CD14-positive monocyte (primary cell): ENCODE measurements around the gene RABEPK. TPM values are rescaled to one million over a fixed set of nuclear protein-coding genes. Genes with fewer than 3 reads are reported as not detected.

Source experiments
- DNase-seq, 3 donors: peaks; one replicate each; pipeline ENCODE4 v3.0.0-alpha.2; 2011 to 2022
- H2AFZ ChIP-seq: 2 replicates; pipeline ENCODE4 v1.6.0; 2012; ENCODE audit warnings: mild to moderate bottlenecking, low read depth, low read length, inconsistent platforms; ENCODE audit not compliant: insufficient read depth, poor library complexity, severe bottlenecking
- H3K27ac ChIP-seq, 2 donors: 1 replicate in 1 of 2; 2 replicates in 1 of 2; pipeline ENCODE4 v1.5.1; 2012 to 2013; ENCODE audit warnings: low read length in 2 of 2, control low read depth in 1 of 2, inconsistent platforms in 1 of 2, low read depth in 1 of 2, mild to moderate bottlenecking in 1 of 2
- H3K27me3 ChIP-seq, 2 donors: one replicate each; pipeline versions ENCODE4 v1.6.0 to v1.6.1; 2011 to 2013; ENCODE audit warnings: low read length in 2 of 2; ENCODE audit not compliant: control insufficient read depth in 2 of 2, insufficient read depth in 2 of 2
- H3K36me3 ChIP-seq, 2 donors: replicated peaks in 1 of 2; 1 replicate in 1 of 2; 2 replicates in 1 of 2; pipeline versions ENCODE4 v1.5.1 to v1.6.1; 2012 to 2013; ENCODE audit warnings: low read length in 2 of 2, control low read depth in 1 of 2, inconsistent platforms in 1 of 2, mild to moderate bottlenecking in 1 of 2; ENCODE audit not compliant: insufficient read depth in 2 of 2, control insufficient read depth in 1 of 2
- H3K4me1 ChIP-seq, 2 donors: 1 replicate in 1 of 2; 2 replicates in 1 of 2; pipeline versions ENCODE4 v1.5.1 to v1.6.1; 2012 to 2013; ENCODE audit warnings: low read length in 2 of 2, control low read depth in 1 of 2, inconsistent platforms in 1 of 2, mild to moderate bottlenecking in 1 of 2, moderate library complexity in 1 of 2; ENCODE audit not compliant: insufficient read depth in 2 of 2, control insufficient read depth in 1 of 2
- H3K4me2 ChIP-seq: replicated peaks from 2 replicates; pipeline ENCODE3; 2012; ENCODE audit warnings: low read length, moderate library complexity, mild to moderate bottlenecking; ENCODE audit not compliant: poor library complexity, severe bottlenecking; ENCODE audit errors: extremely low read depth
- H3K4me3 ChIP-seq, 3 experiments: fragments of 200-600 bp in 1 of 3; sonication (generic) in 1 of 3; replicated peaks in 1 of 3; 1 replicate in 2 of 3; 2 replicates in 1 of 3; pipeline ENCODE4 v1.5.1; 2011 to 2013; ENCODE audit warnings: low read length in 3 of 3, mild to moderate bottlenecking in 3 of 3, control low read depth in 2 of 3, low read depth in 2 of 3, inconsistent platforms in 1 of 3, moderate library complexity in 1 of 3
- H3K79me2 ChIP-seq: 2 replicates; pipeline ENCODE4 v1.6.0; 2012; ENCODE audit warnings: mild to moderate bottlenecking, control low read depth, inconsistent platforms, low read length, moderate library complexity; ENCODE audit not compliant: insufficient read depth
- H3K9ac ChIP-seq: 2 replicates; pipeline ENCODE4 v1.6.0; 2017; ENCODE audit warnings: low read length, mild to moderate bottlenecking; ENCODE audit not compliant: insufficient read depth, poor library complexity, severe bottlenecking
- H3K9me3 ChIP-seq, 2 donors: replicated peaks in 1 of 2; 1 replicate in 1 of 2; 2 replicates in 1 of 2; pipeline versions ENCODE4 v1.5.1 to v1.6.1; 2012 to 2013; ENCODE audit warnings: low read length in 2 of 2, control low read depth in 1 of 2; ENCODE audit not compliant: control insufficient read depth in 1 of 2, insufficient read depth in 1 of 2
- H4K20me1 ChIP-seq: 2 replicates; pipeline ENCODE4 v1.6.0; 2012; ENCODE audit warnings: mild to moderate bottlenecking, low read length, control low read depth, moderate library complexity; ENCODE audit not compliant: insufficient read depth
- H3K27ac Mint-ChIP-seq, 7 donors: one replicate each; pipeline ENCODE4 v1.8.0; 2020; ENCODE audit warnings: mild to moderate bottlenecking in 7 of 7, mixed read lengths in 7 of 7, moderate library complexity in 6 of 7, inconsistent platforms in 2 of 7
- H3K27me3 Mint-ChIP-seq, 3 donors: one replicate each; pipeline ENCODE4 v1.8.0; 2021 to 2022; ENCODE audit warnings: low read depth in 3 of 3, mild to moderate bottlenecking in 3 of 3, mixed read lengths in 3 of 3, moderate library complexity in 3 of 3, inconsistent platforms in 1 of 3
- H3K36me3 Mint-ChIP-seq, 2 donors: one replicate each; pipeline ENCODE4 v1.8.0; 2020; ENCODE audit warnings: mixed read lengths in 2 of 2, inconsistent platforms in 1 of 2, mild to moderate bottlenecking in 1 of 2
- H3K4me1 Mint-ChIP-seq: one replicate; pipeline ENCODE4 v1.8.0; 2020; ENCODE audit warnings: mild to moderate bottlenecking, mixed read lengths
- H3K4me3 Mint-ChIP-seq, 2 donors: one replicate each; pipeline ENCODE4 v1.8.0; 2020; ENCODE audit warnings: mild to moderate bottlenecking in 2 of 2, mixed read lengths in 2 of 2, moderate library complexity in 1 of 2
- H3K9me3 Mint-ChIP-seq, 7 donors: one replicate each; pipeline ENCODE4 v1.8.0; 2020 to 2022; ENCODE audit warnings: mixed read lengths in 7 of 7, mild to moderate bottlenecking in 6 of 7, moderate library complexity in 6 of 7, inconsistent platforms in 2 of 7
- WGBS: methylation state at CpG from one replicate; pipeline ENCODE4 v1.1.5; 2013; ENCODE audit warnings: missing lambda C conversion rate; ENCODE audit not compliant: insufficient coverage; 5-methylcytosine and 5-hydroxymethylcytosine counted together
- intact Hi-C, 2 donors: fragments of 100-400 bp; cut with micrococcal nuclease; formaldehyde crosslinking; loops; one replicate each; pipeline versions ENCODE4 v1.15.0 to v1.15.1; 2023
- polyA plus RNA-seq, 3 donors: library from polyadenylated mRNA; depleted of rRNA in 1 of 3; unstranded in 2 of 3; stranded (reverse) in 1 of 3; fragments of 300-500 nt in 2 of 3; fragments of >200 nt in 1 of 3; fragmentation: Illumina TruSeq in 2 of 3; gene quantifications; 1 replicate in 2 of 3; 2 replicates in 1 of 3; pipeline ENCODE4 v1.2.3, GENCODE V29; 2012 to 2021
- TF ChIP-seq, protein P1 (sequence below): fragments of 200-600 bp; IDR thresholded peaks from one replicate; pipeline ENCODE4 v1.8.0; 2022; ENCODE audit warnings: antibody characterized with exemption, mild to moderate bottlenecking

The RABEPK gene
- polyA plus RNA-seq, 3 donors = 9.5 to 18.5 (median 17.5) TPM

DNA sequence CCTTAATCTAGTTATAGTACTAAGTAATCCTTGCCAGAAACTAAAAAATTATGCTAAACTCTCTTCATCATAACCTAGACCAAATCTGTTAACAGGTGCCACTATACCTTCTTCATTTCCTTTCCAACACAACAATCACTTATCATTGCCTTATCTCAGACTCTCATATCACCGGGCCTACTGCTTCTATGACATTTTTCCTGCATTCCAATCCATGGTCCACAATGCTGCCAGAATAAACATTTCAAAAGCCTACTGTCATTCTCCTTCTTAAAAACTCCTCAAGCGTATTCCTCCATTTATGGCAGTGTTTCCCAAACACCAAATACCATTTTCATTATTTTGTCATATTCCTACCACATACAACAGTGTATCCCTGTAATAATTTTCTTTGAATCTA, 17.3 kb upstream of the RABEPK start:
- Histone ChIP-seq H4K20me1 (peaks cover 88% of the 10 kb centered on the region), H3K4me1 (peaks cover 4 to 10% of the 10 kb centered on the region in 2 donors), H3K27me3 (no peaks in the 10 kb centered on the region), H3K79me2 (peaks cover 100% of the 10 kb centered on the region), H3K4me2 (no peak overlapping the region), H3K4me3 (no peak overlapping the region), H3K9ac (no peak overlapping the region), H3K36me3 (peaks cover 0 to 1% of the 10 kb centered on the region in 2 donors), H3K9me3 (no peaks in the 10 kb centered on the region), H3K27ac (no peak overlapping the region), H2AFZ (no peak overlapping the region)
- Mint-ChIP-seq H3K4me1 (peaks cover 19% of the 10 kb centered on the region), H3K27me3 (peaks cover 0 to 2% (median 2%) of the 10 kb centered on the region in 3 donors), H3K27ac (peak overlapping the region in 1 of 7 donors; percentile 2), H3K36me3 (peaks cover 10 to 35% of the 10 kb centered on the region in 2 donors), H3K4me3 (no peak overlapping the region), H3K9me3 (no peaks in the 10 kb centered on the region)
- WGBS = 100% methylated on average over 2 of the region's 2 CpGs
- no peak for DNase-seq
- TF ChIP-seq, protein P1, sequence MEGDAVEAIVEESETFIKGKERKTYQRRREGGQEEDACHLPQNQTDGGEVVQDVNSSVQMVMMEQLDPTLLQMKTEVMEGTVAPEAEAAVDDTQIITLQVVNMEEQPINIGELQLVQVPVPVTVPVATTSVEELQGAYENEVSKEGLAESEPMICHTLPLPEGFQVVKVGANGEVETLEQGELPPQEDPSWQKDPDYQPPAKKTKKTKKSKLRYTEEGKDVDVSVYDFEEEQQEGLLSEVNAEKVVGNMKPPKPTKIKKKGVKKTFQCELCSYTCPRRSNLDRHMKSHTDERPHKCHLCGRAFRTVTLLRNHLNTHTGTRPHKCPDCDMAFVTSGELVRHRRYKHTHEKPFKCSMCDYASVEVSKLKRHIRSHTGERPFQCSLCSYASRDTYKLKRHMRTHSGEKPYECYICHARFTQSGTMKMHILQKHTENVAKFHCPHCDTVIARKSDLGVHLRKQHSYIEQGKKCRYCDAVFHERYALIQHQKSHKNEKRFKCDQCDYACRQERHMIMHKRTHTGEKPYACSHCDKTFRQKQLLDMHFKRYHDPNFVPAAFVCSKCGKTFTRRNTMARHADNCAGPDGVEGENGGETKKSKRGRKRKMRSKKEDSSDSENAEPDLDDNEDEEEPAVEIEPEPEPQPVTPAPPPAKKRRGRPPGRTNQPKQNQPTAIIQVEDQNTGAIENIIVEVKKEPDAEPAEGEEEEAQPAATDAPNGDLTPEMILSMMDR = no peak
- intact Hi-C loops = no loop called here

DNA sequence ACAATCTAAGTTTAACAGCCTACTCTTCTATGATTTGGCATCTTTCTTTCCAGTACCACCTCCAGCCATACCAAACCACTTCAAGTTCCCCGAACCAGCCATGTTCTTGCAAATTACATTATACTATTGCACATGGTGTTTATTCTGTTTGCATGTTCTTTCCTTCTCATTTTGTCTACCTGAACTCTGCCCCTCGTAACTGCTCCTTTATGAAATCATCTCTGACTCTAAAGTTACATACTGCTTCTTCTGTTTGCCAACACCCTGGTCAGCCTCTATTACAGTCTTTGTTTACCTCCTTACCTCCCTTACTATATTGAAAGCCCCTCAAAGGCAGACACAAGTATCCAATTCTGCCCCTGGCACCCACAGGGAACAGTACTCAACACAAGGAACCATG, 16.8 kb upstream of the RABEPK start:
- TF ChIP-seq, protein P1 = no peak
- intact Hi-C loops = no loop called here
- Mint-ChIP-seq H3K9me3 (no peaks in the 10 kb centered on the region), H3K4me3 (no peak overlapping the region), H3K27me3 (peaks cover 0 to 2% (median 2%) of the 10 kb centered on the region in 3 donors), H3K27ac (peak overlapping the region in 1 of 7 donors; percentile 7), H3K36me3 (peaks cover 7 to 35% of the 10 kb centered on the region in 2 donors), H3K4me1 (peaks cover 24% of the 10 kb centered on the region)
- Histone ChIP-seq H2AFZ (no peak overlapping the region), H3K9ac (no peak overlapping the region), H3K9me3 (no peaks in the 10 kb centered on the region), H3K27me3 (no peaks in the 10 kb centered on the region), H4K20me1 (peaks cover 83% of the 10 kb centered on the region), H3K36me3 (no peaks in the 10 kb centered on the region), H3K27ac (no peak overlapping the region), H3K4me3 (no peak overlapping the region), H3K79me2 (peaks cover 100% of the 10 kb centered on the region), H3K4me2 (no peak overlapping the region), H3K4me1 (peaks cover 9 to 15% of the 10 kb centered on the region in 2 donors)
- no CpG with 5 or more reads among the region's 2 CpGs for WGBS
- DNase-seq = no peak
